Stimulated activated CD4-positive, alpha-beta T cell treated with anti-CD3 and anti-CD28 coated beads, Interleukin-2, amount 100 ng/mL, for 4 hours (primary cell): Measurements from ENCODE around the gene RSBN1.
"Not testable (repeated sequence)": the region's sequence is repeated elsewhere in the genome, so short reads cannot be mapped to it uniquely, and the experiment has no call there.

Experiments used
- DNase-seq: peaks from one replicate; pipeline ENCODE4 v3.0.0-alpha.2; 2020; ENCODE audit warnings: low read depth

The RSBN1 gene

DNA sequence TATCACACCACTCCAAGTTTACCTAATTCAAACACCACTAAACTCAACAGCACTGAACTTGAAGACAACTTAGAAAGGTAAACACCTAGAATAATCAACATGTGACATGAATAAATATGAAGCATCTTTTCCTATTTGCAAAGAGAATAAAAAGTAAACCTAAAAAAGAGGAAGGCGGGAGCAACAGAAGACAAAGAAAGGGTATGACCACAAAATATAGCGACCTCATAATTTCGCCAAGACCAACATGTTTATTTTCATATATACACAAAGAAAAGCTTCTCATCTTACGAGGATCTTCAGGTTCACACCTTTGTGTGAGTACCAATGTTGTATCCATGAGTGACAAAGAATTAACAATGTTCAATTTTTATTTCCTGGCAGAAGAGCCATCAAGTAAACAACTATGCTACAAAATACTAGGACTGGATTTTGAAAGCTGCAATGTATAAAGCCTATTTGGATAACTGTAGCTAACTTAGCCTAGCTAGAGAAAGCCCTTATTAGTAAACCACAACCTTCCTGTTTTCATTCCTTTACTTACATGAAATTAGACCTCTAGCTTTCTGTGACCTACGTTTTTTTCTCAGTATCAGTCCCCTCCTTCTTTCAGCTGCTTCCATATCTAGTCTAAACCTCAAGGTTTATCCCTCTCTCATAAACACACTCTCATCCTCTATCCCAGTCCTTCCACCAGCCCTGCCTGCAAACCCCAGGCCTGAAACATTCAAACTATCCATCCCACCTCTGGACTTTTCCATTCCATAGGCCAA, 31.7 kb downstream of the RSBN1 start:
- no peak for DNase-seq

DNA sequence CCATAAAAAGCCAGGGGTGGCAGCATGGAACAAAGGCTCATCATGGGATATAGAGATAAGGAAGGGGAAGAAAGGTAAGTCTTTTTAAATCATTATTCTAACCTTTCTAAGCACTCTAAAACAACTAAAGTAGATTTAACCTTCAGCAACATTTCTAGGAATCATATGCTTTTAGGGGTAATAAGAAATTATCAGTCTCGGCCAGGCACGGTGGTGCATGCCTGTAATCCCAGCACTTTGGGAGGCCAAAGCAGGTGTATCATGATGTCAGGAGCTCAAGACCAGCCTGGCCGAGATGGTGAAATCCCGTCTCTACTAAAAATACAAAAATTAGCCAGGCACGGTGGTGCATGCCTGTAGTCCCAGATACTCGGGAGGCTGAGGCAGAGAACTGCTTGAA, 32.7 kb downstream of the RSBN1 start:
- DNase-seq: no peak

- DNase-seq: no peak
Measured at GRCh38 chr1:113777561-113777960, 34.7 kb downstream of the RSBN1 start.

DNA sequence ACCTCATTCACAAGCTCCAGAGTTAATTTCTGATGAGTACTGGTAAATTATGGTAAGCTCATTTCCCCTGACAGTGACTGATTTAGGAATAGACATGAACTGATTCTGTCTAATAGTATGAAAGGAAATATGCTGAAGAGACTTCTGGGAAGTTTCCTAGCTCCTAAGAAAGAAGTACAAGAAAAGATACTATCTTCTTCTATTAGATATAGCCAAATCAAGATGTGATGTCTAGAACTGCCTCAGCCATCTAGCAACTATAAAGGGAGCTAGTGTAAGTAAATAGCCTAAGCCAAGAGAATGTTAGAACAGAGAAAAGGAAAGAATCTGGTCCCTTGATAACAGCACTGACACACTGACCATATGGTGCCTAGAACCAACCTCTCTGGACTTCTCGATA, 42.2 kb downstream of the RSBN1 start:
- no peak for DNase-seq

GRCh38 chr1:113769601-113769970, 42.7 kb downstream of the RSBN1 start:
- DNase-seq: no peak

DNA sequence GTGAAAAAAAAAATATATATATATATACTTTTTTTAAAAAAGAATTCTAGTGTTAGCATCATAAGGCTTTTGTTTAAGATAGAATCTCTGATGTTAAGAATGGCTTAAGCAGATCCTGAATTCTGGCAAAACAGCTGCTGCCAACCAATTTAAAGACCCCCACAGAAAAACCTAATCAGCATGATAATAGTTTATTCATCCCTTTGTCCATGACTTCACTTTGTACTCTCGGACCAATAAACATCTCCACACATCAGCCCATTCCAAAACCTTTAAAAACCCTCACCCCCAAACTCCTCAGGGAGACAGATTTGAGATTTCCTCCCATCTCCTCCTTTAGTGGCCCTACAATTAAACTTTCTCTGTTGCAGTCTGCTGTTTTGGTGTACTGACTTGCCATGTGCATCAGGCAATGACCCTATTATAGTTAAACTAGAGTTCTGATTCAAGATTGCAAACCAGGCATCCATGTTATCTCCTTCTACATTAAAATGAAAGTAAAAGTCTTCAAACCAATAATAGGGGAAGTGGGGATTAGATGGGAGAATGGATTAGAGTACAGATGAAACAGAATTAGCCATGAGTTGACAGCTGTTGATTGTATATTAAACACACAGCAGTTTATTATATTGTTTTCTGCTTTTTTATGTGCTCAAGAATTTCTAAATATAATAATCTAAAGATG, 43.2 kb downstream of the RSBN1 start:
- DNase-seq: no peak

GRCh38 chr1:113765306-113766230, 46.7 kb downstream of the RSBN1 start:
- DNase-seq: no peak

- DNase-seq: no peak
Measured at GRCh38 chr1:113763661-113764060, 48.6 kb downstream of the RSBN1 start.

- no peak for DNase-seq
Measured at GRCh38 chr1:113761937-113762336, 50.3 kb downstream of the RSBN1 start.

DNA sequence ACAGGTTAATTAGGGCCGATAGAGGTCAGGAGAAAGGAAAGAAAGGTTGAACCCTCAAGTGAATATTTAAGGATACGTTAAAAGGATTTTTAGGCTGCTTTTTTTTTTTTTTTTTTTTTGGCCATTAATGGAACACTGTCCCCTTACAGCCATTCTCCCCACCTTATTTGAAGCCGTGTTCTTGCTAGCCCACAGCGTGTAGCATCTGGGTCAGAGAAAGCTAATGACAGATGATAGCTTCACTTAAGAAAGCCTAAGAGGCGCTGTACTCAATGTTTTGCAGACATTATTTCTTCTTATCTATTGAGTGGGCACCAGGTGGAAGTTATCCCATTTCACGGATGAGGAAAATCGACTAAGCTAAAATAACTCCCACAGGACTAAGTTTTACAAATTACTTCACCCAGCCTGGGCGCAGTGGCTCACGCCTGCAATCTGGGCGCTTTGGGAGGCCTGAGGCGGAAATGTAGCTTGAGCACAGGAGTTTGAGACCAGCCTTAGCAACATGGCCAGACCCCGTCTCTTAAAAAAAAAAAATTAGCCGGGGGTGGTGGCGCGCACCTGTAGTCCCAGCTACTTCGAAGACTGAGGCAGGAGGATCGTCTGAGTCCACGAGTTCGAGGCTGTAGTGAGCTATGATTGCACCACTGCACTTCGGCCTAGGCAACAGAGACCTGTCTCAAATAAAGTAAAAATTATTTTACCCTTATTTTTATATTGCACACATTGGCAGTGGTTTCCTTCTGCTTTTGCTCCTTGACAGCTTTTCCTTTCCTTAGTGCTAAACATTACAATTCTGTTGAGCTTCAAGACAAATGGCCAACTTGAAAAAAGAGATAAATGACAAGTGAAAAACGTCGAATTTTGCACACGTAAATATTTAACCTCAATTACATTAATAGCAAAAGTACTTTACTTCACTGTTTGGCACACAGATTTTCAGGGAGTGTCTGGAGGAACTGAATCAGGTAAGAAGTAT, 51.9 kb downstream of the RSBN1 start:
- DNase-seq: no peak

DNA sequence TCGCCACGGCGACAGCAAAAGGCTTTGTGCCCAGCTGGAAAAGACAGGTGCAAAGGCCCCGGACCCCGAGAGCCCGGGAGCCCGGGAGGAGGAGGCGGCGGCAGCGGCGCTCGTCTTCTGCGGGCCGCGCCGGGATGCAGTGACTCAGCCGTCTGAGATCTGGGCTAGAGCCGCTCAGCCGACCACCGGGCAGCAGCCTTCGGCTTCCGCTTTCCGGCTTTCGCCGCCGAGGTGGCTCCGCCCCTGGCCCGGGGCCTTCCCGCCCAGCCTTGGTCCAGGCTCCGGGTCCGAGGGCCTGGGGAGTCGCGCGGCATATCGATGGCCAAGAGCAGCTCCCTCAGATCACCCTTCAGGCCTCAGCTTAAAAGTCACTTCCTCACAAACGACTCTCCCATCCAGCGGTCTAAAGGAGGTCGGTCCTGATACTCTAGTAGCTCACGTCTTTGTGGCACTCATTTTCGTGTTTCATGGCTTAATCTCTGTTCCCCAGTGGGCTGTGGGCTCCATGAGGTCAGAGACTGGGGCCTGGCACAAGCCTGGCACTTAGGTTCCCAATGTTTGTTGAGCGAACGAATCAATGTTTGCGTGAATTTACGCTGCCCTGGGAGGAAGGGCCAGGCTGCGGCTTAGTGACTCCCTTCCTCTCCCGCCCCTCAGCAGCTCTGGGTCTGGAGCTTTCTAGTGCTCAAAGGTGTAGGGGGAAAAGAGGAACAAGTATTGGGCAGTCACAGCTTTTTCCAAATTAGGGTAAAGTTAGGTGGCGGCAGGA, 52.8 kb downstream of the RSBN1 start, which contains the start of gene PHTF1:
Gene PHTF1, minus strand, starts transcription at position 154 of the 769 bp plus-strand sequence. CDS start 783 bp downstream, outside the sequence.
- peak; percentile 22 for DNase-seq

GRCh38 chr1:113758631-113759332, 53.5 kb downstream of the RSBN1 start:
- peak; percentile 27 for DNase-seq

DNA sequence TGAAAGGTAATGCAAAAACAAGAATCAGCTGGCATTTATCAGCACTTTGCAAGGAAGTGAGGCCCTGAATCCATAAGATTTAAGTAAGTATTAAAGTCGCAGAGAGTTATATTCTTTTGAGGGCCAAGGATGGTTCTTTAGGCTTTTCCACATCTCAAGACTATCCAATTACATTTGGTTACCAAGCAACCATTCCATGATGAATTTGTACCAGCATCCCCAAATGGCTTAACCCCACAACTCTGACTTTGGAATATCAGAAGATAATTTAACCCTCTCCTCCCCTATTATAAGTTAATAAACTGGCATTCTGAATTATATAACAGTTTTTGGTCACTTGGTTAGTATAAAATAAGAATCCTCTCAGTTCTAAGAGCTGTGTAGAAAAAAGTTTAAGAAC, 55.8 kb downstream of the RSBN1 start:
- no peak for DNase-seq

DNA sequence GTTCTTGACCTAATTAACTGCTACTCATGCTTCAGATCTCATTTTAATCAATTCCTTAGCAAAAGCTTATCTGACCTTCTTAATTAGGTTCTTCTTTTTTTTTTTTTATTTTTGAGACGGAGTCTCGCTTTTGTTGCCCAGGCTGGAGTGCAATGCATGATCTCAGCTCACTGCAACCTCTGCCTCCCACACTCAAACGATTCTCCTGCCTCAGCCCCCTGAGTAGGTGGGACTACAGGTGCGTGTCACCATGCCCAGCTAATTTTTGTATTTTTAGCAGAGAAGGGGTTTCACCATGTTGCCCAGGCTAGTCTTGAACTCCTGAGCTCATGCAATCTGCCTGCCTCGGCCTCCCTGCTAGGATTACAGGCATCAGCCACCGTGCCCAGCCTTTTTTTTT, 58.9 kb downstream of the RSBN1 start:
- DNase-seq: not testable (repeated sequence)

GRCh38 chr1:113751516-113751915, 60.8 kb downstream of the RSBN1 start:
- DNase-seq: no peak

GRCh38 chr1:113751114-113751513, 61.2 kb downstream of the RSBN1 start:
- no peak for DNase-seq

GRCh38 chr1:113749402-113749801, 62.9 kb downstream of the RSBN1 start:
- DNase-seq: no peak

GRCh38 chr1:113747376-113747775, 64.9 kb downstream of the RSBN1 start:
- no peak for DNase-seq

GRCh38 chr1:113745425-113745824, 66.9 kb downstream of the RSBN1 start:
- no peak for DNase-seq

DNA sequence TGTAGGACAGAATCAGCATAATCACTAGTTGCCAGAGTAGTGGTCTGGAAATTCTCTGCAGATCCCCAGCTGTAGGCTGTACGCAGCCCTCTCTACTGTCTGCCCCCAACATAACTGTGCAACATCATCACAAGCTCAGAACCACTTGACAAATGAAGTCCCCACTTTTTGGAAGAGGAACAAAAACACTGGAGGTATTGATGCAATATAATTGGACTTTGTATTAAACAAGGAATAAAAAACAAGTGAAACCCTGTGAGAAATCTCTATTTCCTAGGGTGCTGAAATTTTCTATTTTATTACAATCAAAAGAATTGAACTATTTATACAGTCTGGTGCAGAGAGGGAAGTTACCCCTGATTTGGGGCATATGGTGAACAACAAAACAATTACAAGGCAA, 68.2 kb downstream of the RSBN1 start:
- no peak for DNase-seq
